Measurements from ENCODE around the gene CD36.

CD36 gene

DNA sequence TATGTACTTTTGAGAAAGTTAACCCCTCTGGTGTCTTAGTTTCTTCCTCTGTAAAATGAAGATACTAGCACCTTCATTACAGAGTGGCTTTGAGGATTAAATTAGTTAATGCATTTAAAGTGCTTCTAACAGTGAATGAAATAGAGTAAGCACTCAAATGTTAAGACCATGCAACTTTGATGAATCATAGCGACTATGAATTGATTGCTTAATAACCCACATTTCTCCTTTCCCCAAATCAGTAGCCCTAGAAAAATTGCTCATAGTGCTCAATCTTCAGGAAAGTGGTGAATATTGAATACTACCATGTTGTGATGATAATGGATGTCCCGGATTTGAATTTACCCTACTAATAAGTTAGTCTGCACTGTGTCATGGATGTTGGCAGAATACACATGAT lies 48.1 kb downstream of the CD36 start:
- H3K4me3 ChIP-seq (ENCODE audit: low read depth, low read length), result no peak overlapping the region

DNA sequence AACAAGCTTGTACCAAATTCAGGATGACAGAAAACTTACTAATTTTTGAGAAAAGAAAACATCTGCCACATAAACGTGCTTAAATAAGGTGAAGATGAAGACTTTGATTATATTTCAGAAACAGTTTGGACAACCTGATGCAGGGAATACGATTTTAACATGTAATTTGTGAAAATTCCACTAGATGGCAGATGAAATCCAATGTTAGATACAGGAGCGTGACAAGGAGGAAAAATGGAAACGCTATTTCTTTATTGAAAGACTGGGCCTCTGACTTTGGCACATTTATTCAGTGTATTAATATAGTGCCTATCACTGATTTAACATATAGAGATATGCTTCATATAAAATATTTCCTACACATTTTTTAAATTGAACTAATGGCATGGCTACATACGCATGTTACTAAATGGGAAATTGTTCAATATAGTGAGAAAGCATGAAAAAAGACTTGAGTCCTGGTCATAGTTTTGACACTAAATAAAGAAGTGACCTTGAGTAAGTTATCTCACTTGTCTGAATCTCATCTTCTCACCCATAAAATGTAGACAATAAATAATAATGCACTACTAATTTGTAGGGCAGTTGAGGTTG lies 60.7 kb downstream of the CD36 start:
- no peak overlapping the region for H3K4me3 ChIP-seq (ENCODE audit: low read depth, low read length)

DNA sequence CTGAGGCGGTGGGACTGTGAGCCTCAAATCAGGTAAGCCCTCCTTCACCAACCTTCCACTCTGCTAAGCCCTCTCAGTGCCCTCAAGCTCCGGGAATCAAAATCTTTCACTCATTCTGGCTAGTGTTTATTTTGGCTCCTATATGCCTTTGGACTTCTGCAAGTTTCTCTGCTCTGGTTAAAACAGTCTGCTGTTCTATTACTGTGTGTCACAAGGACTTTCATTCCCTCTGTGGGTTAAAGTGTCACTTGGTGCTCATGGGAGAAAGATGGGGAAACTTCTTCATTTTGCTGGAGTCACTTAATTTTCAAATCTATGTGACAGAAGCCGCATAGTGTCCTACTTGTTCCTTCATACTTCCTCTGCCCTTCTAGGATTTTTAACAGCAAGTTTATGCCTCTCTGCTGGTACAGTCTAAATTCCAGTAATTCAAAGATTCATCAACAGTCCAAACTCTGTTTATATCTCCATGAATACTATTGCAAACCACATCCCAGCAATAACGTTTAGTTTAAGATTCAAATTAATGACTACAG lies 61.3 kb downstream of the CD36 start:
- H3K4me3 ChIP-seq (ENCODE audit: low read depth, low read length), result no peak overlapping the region

DNA sequence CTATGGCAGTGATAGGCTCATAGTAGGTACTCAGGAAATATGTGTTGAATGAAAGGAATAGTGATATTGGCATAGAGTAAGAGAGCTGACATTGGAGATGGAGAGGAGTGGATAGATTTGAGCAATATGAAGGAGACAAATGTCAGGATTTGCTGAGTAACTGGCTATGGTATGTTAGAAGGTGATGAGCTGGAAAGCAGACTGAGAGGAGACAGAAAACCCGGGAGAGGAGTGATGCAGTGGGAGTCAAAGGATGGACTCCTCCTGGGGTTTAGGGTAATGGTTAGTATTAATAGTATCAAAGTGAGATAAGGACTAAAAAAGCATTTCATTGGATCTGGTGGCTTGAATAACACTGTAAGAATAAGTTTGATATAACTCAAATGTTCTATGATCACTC lies 64.8 kb downstream of the CD36 start:
- H3K4me3 ChIP-seq (ENCODE audit: low read depth, low read length), result no peak overlapping the region

DNA sequence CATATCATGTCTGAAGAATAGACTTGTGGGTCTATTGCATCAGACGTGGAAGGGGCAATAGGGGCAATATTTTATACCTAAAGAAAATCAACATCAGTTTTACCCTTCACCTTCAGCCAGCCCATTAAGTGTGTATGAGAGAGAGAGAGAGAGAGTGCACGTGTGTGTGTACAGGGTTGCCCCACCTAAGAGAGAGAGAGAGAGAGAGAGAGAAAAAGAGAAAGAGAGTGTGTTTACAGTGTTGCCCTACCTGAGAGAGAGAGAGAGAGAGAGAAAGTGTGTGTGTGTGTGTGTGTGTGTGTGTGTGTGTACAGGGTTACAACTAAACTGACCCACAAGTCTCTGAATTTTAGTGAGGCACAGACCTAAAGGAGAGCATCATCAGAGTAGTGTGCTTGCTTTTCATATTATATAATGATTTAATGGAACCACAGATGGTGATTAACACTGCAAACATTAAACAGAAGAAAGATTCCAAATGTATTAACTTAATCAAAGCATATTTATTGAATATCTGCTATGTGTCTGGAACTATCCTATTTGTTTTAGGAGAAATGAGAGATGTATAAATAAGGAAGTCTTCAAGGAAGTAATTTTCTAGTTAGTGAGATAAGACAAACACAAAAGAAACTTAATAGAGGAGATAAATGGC lies 66.8 kb downstream of the CD36 start:
- H3K4me3 ChIP-seq (ENCODE audit: low read depth, low read length), result no peak overlapping the region

DNA sequence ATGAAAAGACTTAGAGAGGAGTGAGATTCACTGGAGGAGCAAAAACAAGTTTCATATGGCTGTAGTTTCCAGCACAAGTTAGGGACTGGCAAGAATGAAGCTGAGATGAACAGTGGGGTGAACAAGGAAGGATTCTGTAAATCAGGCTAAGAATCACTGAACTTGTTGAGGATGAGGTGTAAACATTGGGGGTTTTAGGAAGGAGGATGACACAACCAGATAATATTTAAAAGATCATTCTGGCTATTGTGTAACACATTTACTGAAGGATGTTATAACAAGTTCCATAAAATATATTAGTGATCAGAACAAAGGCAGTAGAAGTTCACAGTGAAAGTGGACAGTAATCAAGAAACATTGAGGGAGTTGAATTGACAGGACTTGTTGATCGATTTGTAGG lies 68.9 kb downstream of the CD36 start:
- H3K4me3 ChIP-seq (ENCODE audit: low read depth, low read length), result no peak overlapping the region

DNA sequence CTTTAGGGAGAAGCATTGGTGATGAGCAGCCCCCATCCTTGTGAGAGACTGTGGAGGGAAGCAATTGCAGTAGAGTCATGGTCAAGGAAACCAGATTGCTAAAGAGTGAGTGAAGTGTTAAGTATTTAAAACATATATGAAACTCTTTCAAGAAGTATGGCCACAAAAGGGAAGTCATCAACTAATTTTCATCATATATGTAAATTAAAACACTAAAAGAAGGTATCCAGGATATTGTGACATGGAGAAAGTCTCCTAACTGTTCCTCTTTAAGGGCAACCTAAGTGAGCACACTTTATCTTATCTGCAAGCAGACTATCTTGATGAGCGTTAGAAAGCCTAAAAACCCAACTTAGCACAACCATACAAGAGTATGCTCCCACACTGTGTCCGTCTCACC lies 69.7 kb downstream of the CD36 start:
- no peak overlapping the region for H3K4me3 ChIP-seq (ENCODE audit: low read depth, low read length)

DNA sequence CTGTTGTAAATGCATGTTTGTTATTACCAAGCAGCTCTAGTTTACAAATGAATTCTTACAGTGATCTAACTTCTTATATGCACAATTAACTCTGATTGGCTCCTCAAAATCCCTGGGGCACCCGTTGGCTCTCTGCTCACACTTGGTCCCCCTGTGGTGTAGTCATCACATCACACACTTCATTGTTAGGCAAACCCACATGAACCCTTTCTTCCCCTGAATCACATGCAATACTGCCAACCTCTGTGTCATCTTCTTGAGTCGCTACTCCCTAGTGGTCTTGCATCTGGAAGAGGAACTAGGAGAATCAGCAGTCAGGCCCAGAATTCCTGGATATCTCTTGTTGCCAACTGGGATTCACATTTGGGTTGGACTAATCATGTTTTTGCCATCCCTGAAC lies 73.1 kb downstream of the CD36 start:
- no peak overlapping the region for H3K4me3 ChIP-seq (ENCODE audit: low read depth, low read length)

DNA sequence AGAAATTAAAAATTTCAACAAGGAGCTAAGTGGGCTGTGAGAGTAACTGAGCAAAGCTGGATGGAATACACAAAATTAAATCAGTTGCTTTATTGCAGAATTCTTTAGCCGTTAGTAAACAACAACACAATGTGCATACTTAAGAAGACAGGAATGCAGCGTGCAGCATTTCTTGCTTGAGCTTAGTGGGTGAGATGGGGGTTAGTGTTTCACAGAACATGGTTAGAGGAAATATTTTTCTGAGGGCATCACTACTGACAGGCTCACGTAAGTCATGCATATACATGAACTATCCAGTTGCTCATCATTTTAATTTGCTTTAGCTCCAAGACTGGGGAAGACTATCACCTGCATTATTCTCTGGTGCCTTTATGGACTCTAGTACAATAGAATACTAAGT lies 80.8 kb downstream of the CD36 start:
- no peak overlapping the region for H3K4me3 ChIP-seq (ENCODE audit: low read depth, low read length)

DNA sequence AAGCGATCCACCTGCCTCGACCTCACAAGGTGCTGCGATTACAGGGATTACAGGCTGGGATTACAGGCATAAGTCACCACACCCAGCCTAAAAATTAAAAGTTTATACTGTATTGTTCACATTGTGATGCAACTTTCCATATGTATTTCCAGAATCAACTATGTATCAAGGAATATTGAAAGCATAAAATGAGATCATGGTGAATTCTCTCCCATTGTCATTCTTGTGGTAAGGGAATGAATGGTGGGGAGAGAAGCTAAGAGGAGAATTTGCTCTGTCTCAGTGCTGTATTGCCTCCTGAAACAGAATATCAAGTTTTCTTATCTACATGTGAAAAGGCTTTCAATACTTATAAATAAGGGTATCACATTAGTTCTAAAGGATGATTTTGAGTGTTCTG lies 81.7 kb downstream of the CD36 start:
- H3K4me3 ChIP-seq (ENCODE audit: low read depth, low read length), result no peak overlapping the region

DNA sequence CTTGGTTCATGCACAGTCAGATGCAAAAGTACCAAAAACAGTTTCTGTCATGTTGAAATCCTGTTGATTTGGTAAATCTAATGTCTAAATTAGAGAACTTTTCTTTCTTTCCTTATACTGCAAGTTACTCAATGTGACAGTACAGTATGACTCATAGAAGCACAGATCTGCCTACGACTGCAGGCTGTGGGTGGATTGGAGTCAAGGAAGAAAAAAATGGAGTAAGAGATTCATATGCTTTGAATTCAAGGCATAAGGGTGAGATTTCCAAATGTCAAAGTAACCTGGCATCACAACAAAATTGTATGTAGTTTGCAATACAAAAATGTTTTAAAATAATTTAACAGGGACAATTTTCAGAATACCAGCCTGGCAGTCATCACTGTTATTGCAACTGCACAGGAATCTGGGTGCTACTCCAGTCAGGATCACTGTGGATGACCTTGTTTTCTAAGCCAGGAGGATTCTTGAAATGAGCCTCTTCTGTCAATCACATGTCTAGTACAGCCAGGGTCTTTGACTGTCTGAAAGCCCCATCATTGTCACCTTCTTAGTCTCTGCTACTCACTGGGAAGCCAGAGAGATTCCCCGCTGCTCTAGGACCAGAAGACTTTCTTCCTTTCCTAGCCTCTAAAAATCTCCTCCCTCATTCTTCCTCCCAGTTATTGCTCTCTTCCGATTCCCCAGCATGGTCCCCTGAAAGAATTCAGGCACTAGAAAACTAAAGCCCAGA lies 83.6 kb downstream of the CD36 start:
- no peak overlapping the region for H3K4me3 ChIP-seq (ENCODE audit: low read depth, low read length)

DNA sequence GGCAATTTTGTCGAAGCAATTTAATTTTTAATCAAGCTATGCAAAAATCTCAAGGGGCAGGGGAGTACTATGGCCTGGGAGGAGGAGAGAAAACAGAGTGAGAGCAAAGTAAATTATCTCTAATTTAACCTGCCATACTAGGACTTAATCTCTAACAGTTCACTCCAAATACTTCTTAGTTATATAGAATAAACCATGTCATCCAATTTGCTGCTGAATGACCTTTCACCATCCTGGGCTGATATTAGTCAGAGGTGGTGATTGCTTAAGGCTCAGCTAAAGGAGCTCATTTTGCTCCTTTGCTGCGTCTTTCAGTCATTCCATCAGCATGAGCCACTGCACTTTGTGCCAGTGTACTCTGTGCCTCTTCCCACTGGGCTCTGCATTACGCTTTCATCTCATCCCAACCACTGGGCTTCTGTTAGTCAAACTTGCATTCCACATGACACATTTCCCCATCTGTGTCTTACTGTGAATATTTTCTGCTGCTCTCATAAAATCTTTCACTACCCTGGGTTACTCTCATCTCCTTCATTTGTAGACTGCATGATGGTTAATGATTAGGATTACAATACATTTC lies 84.3 kb downstream of the CD36 start:
- no peak overlapping the region for H3K4me3 ChIP-seq (ENCODE audit: low read depth, low read length)

DNA sequence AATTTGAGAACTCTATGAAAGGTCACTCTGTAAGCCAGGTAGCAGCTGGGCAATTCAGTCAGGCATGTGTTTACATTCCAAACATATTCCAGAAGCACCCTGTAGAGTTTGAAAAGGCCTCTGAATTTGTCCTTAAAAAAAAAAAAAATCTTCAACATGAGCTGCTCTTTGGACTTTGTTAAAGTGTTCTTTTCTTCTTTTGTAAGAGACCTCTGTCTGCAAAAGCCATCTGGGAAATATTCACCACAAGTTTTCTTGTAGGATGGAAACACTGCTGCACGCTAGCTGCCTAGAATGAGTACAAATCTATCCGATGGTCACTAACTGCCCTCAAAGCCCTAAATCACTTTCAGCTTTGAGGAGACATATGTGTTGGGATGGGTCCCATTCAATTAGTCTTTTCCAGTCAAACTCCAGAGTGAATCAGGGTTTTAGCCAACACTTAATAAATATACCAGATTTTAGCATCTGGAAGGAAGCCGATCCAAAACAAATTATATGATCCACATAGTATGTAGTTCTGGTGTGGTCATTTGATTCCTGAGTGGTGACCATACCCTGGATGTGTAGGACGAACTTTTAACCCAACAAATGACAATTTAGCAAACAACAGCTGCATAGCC lies 85.9 kb downstream of the CD36 start:
- H3K4me3 ChIP-seq (ENCODE audit: low read depth, low read length), result no peak overlapping the region

DNA sequence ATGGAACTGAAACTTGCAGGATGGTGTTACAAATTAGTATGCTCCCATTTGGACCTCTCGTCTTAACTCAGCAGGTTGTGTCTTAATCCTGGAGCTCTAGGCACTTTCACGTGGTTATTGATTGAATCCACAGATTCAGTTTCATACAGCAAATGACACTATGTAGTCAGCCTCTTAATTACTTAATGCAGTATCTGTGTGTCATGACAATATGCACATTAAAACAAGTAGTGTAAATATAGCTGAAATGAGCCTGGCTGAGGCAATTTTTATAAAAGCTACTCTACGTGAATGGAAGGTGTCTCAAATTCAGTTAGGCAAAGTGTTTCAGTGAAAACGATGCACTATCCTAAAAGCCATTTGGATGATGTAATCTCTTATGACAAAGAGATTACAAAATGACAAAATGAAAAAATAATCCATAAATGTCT lies 86.8 kb downstream of the CD36 start:
- no peak overlapping the region for H3K4me3 ChIP-seq (ENCODE audit: low read depth, low read length)
